OCI-LY7 (cell line): ENCODE results near the gene WIZ. TPM values are rescaled to one million over a fixed set of nuclear protein-coding genes. Genes with fewer than 3 reads are reported as not detected.

Source experiments
- BruUV-seq: library from RNA; stranded (reverse); fragments of 400-500 nt; replicated peaks from 2 replicates; lab custom pipeline; 2021; lab: Mats Ljungman, UMichigan
- CTCF ChIA-PET: fragments of 300-600 bp; sonication (Branson Sonifier 250); formaldehyde crosslinking; loops from one replicate; lab custom pipeline; 2022; ENCODE audit warnings: antibody characterized with exemption; ENCODE audit not compliant: unreplicated experiment; lab: Charles Lee
- POLR2A ChIA-PET: fragments of 300-600 bp; sonication (Branson Sonifier 250); formaldehyde crosslinking; loops from one replicate; lab custom pipeline; 2022; ENCODE audit warnings: antibody characterized with exemption; lab: Charles Lee
- DNase-seq: peaks from one replicate; pipeline ENCODE4 v3.0.0-alpha.2; 2015; ENCODE audit warnings: low spot score
- H2AFZ ChIP-seq: fragments of 200-600 bp; sonication (generic), shearing (Covaris generic); 2 replicates; pipeline ENCODE4 v1.6.1; 2014; ENCODE audit warnings: mild to moderate bottlenecking, antibody characterized with exemption, low read length, moderate library complexity
- H3K27ac ChIP-seq: fragments of 200-600 bp; sonication (generic); 2 replicates; pipeline ENCODE4 v1.5.1; 2014; ENCODE audit warnings: mixed run types, low read depth, mild to moderate bottlenecking, moderate library complexity, low read length, inconsistent platforms; ENCODE audit not compliant: poor library complexity, severe bottlenecking
- H3K36me3 ChIP-seq: fragments of 200-600 bp; sonication (generic); 2 replicates; pipeline ENCODE4 v1.6.1; 2014; ENCODE audit warnings: mild to moderate bottlenecking, antibody characterized with exemption, low read length, moderate library complexity, mixed read lengths; ENCODE audit not compliant: insufficient read depth
- H3K4me1 ChIP-seq: fragments of 200-600 bp; sonication (generic); 2 replicates; pipeline ENCODE4 v1.5.1; 2014; ENCODE audit warnings: mild to moderate bottlenecking, low read length; ENCODE audit not compliant: insufficient read depth, poor library complexity, severe bottlenecking
- H3K4me2 ChIP-seq: fragments of 200-600 bp; sonication (generic); 2 replicates; pipeline ENCODE4 v1.6.1; 2014; ENCODE audit warnings: mild to moderate bottlenecking, low read length
- H3K4me3 ChIP-seq: fragments of 200-600 bp; sonication (generic); 2 replicates; pipeline ENCODE4 v1.5.1; 2014; ENCODE audit warnings: mild to moderate bottlenecking, low read depth, low read length; ENCODE audit not compliant: poor library complexity, severe bottlenecking
- H3K79me2 ChIP-seq: fragments of 200-600 bp; sonication (generic); 2 replicates; pipeline ENCODE4 v1.6.1; 2016; ENCODE audit warnings: low read depth, mild to moderate bottlenecking, low read length, moderate library complexity, mixed read lengths; ENCODE audit not compliant: insufficient read depth
- H3K9me2 ChIP-seq: fragments of 200-600 bp; sonication (generic); 2 replicates; pipeline ENCODE4 v1.6.1; 2016; ENCODE audit warnings: mild to moderate bottlenecking, low read length, mixed read lengths; ENCODE audit not compliant: insufficient read depth
- H3K9me3 ChIP-seq: fragments of 200-600 bp; sonication (generic); 2 replicates; pipeline ENCODE4 v1.6.1; 2014; ENCODE audit warnings: mild to moderate bottlenecking, mixed run types, low read length, mixed read lengths
- H4K20me1 ChIP-seq: fragments of 200-600 bp; sonication (generic); 2 replicates; pipeline ENCODE4 v1.6.1; 2014; ENCODE audit warnings: mild to moderate bottlenecking, antibody characterized with exemption, low read length, moderate library complexity, mixed read lengths; ENCODE audit not compliant: insufficient read depth
- EZH2phosphoT487 ChIP-seq: fragments of 200-600 bp; sonication (generic); IDR thresholded peaks from 2 replicates; pipeline ENCODE4 v1.6.1; 2018; ENCODE audit warnings: low read depth, borderline replicate concordance, mild to moderate bottlenecking, mixed run types, antibody characterized with exemption, low read length, moderate library complexity, mixed read lengths
- intact Hi-C: fragments of 100-400 bp; cut with micrococcal nuclease; formaldehyde crosslinking; loops from one replicate; pipeline ENCODE4 v1.10.0; 2022; ENCODE audit not compliant: unreplicated experiment
- total RNA-seq, 2 experiments: library from RNA; depleted of rRNA in 1 of 2; stranded (reverse); fragments of >200 nt in 1 of 2; shearing (Covaris generic) in 1 of 2; gene quantifications; 2 replicates each; pipeline ENCODE4 v1.2.3, GENCODE V29; 2014 to 2022
- TF ChIP-seq, protein P1 (sequence below): fragments of 200-600 bp; sonication (generic); conservative IDR thresholded peaks from 2 replicates; pipeline ENCODE4 v1.5.1; 2014; ENCODE audit warnings: mild to moderate bottlenecking, antibody characterized with exemption, low read length, moderate library complexity, mixed read lengths

The WIZ gene
- total RNA-seq, 2 experiments from 2014 or later, result 16.4 to 35.9 TPM

- intact Hi-C loops, result loop anchor here (1.0 to 2.0 kb wide), 4 partner anchors 39 to 457 kb away; partner anchors contain the start of gene AKAP8L
- H3K4me2 ChIP-seq, result peak within 1 kb of the TSS; percentile 84
- H4K20me1 ChIP-seq, result peaks cover 18% of the 10 kb centered on the region
- TF ChIP-seq EZH2phosphoT487, result no peak
- TF ChIP-seq, protein P1, sequence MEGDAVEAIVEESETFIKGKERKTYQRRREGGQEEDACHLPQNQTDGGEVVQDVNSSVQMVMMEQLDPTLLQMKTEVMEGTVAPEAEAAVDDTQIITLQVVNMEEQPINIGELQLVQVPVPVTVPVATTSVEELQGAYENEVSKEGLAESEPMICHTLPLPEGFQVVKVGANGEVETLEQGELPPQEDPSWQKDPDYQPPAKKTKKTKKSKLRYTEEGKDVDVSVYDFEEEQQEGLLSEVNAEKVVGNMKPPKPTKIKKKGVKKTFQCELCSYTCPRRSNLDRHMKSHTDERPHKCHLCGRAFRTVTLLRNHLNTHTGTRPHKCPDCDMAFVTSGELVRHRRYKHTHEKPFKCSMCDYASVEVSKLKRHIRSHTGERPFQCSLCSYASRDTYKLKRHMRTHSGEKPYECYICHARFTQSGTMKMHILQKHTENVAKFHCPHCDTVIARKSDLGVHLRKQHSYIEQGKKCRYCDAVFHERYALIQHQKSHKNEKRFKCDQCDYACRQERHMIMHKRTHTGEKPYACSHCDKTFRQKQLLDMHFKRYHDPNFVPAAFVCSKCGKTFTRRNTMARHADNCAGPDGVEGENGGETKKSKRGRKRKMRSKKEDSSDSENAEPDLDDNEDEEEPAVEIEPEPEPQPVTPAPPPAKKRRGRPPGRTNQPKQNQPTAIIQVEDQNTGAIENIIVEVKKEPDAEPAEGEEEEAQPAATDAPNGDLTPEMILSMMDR, result no peak
- peak within 1 kb of the TSS; percentile 75 for H3K27ac ChIP-seq
- peak within 1 kb of the TSS; percentile 55; the same call in 1 of the 2 replicates for H2AFZ ChIP-seq
- ChIA-PET POLR2A (interaction anchor here (0.5 to 3.1 kb wide), 7 partner anchors 13 to 88 kb away, joined by 3 to 12 read pairs (median 3); partner anchors contain the start of gene AKAP8L), CTCF (interaction anchor here (0.6 kb wide), 1 partner anchor 91 kb away, joined by 3 read pairs; no protein-coding TSS in a partner anchor)
- peak; percentile 99 for DNase-seq
- peaks cover 38% of the 10 kb centered on the region for H3K36me3 ChIP-seq
- H3K4me1 ChIP-seq, result peaks cover 35% of the 10 kb centered on the region
- H3K79me2 ChIP-seq, result peaks cover 49% of the 10 kb centered on the region
- no TSS peak for BruUV-seq
- H3K9me3 ChIP-seq, result no peaks in the 10 kb centered on the region
- no peaks in the 10 kb centered on the region for H3K9me2 ChIP-seq
- H3K4me3 ChIP-seq, result peak within 1 kb of the TSS; percentile 83
Observed at GRCh38 chr19:15379083-15379998, 70.4 kb downstream of the WIZ start, which contains the start of gene AKAP8. TSS of gene AKAP8 (minus strand) at chr19:15379787. CDS start at chr19:15379731, 56 bp downstream.

GRCh38 chr19:15378534-15379082 is 71.1 kb downstream of the WIZ start:
- Histone ChIP-seq H3K36me3 (peaks cover 44% of the 10 kb centered on the region), H3K27ac (peak overlapping the region; percentile 75), H3K4me3 (peak overlapping the region; percentile 83), H3K9me3 (no peaks in the 10 kb centered on the region), H3K79me2 (peaks cover 57% of the 10 kb centered on the region), H2AFZ (peak overlapping the region; percentile 25; the same call in 1 of the 2 replicates), H3K4me2 (peak overlapping the region; percentile 72), H3K9me2 (no peaks in the 10 kb centered on the region), H3K4me1 (peaks cover 35% of the 10 kb centered on the region), H4K20me1 (peaks cover 18% of the 10 kb centered on the region)
- intact Hi-C loops, result loop anchor here (1.0 to 2.0 kb wide), 5 partner anchors 40 to 458 kb away; partner anchors contain the start of gene AKAP8L
- no peak for TF ChIP-seq EZH2phosphoT487
- TF ChIP-seq, protein P1, result no peak
- TSS peak; percentile 79 for BruUV-seq
- DNase-seq, result peak; percentile 73
- CTCF ChIA-PET, result no interaction called here
- POLR2A ChIA-PET, result interaction anchor here (0.9 to 3.1 kb wide), 4 partner anchors 14 to 46 kb away, joined by 3 to 12 read pairs (median 4); partner anchors contain the start of genes AKAP8L and BRD4
